Right forelimb (tissue), 1 donor: ENCODE results near the gene ORM2.
A peak's percentile ranks its signal among the peaks of the same experiment; 100 is the strongest.
"Not testable (repeated sequence)": the region's sequence is repeated elsewhere in the genome, so short reads cannot be mapped to it uniquely, and the experiment has no call there.

Experiments
- DNase-seq: peaks from one replicate; pipeline ENCODE4 v3.0.0-alpha.2; 2018

ORM2 gene

GRCh38 chr9:114314881-114315722 lies 14.6 kb upstream of the ORM2 start:
- peak; percentile 46 for DNase-seq

- no peak for DNase-seq
Measured at GRCh38 chr9:114315723-114316363, 13.8 kb upstream of the ORM2 start.

DNA sequence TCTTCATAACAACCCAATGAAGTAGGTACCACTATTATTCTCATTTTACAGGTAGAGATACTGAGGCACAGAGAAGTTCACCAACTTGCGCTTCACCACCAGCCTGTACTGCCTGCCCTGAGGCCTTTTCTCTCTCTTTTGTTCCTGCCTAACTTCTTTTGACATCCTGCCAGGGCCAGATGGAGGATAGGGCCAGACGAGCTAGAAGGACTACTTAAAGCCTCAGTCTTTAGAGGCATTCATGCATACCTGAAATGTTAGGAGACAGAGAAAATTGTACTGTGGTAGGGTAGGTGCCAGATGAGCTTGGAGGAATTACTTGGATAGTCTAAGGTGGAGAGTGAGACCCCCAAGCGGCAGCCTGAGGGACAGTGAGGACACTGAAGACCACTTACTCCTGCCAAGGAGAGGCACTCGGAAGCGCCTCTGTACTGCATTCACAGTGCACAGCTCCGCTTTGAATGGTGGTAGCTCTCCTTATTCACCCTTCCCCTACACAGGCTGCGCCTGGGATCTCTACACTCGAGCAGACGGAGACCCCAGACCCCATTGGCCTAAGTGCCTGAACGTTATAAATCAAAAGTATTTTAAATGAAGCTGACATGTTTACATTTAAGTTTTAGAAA lies 13.0 kb upstream of the ORM2 start:
- DNase-seq = peak; percentile 36

- DNase-seq = no peak
Measured at GRCh38 chr9:114317665-114318357, 11.9 kb upstream of the ORM2 start.

DNA sequence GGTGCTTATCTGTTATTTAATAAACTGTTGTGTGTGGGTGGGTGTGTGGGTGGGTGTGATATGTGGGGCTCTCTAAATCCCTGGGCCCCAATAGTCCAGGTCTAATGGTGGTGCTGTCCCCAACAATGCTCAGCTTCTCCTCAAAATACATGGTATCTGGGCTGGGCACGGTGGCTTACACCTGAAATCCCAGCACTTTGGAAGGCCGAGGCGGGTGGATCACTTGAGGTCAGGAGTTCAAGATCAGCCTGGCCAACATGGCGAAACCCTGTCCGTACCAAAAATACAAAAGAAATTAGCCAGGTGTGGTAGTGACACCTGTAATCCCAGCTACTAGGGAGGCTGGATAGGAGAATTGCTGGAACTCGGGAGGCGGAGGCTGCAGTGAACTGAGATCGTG lies 11.3 kb upstream of the ORM2 start:
- DNase-seq = no peak

DNA sequence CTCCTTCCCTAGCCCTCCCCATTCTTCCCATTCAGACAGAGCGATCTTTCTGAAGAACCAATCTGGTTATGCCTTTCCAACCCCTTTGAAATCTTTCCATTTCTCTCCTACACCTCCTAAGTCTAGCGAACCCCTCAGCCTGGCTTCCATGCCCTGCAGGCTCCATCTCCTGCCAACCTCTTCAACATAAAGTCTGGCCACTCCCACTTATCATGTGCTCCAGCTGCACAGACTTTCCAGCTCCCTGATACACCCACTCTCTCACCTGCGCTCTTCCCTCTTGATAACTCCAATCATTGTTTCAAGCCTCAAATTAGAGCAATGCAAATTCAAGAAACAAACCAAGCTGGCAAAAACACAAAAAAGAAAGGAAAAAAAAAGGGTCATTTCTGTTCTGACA lies 10.5 kb upstream of the ORM2 start:
- DNase-seq = no peak

DNA sequence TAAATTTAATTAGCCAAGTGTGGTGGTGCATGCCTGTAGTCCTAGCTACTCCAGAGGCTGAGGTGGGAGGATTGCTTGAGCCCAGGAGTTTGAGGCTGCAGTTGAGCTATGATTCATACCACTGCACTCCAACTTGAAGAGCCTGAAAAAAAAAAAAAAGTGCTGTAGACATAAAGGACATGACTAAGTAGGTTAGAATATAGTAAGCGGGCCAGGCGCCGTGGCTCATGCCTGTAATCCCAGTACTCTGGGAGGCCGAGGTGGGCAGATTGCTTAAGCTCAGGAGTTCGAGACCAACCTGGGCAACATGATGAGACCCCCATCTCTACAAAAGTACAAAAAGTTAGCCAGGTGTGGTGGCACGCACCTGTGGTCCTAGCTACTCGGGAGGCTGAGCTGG lies 9.0 kb upstream of the ORM2 start:
- DNase-seq = not testable (repeated sequence)

DNA sequence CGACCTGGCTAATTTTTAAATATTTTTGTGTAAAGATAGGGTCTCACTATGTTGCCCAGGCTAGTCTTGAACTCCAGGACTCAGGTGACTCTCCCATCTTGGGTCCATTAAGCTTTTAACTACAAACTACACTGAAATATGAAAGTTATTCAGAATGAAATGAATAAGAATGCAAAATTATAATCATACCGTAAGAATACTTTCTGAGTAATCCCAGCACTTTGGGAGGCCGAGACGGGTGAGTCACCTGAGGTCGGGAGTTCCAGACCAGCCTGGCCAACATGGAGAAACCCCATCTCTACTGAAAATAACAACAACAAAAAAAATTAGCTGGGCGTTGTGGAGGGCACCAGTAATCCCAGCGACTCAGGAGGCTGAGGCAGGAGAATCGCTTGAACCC lies 7.9 kb upstream of the ORM2 start:
- no peak for DNase-seq

DNA sequence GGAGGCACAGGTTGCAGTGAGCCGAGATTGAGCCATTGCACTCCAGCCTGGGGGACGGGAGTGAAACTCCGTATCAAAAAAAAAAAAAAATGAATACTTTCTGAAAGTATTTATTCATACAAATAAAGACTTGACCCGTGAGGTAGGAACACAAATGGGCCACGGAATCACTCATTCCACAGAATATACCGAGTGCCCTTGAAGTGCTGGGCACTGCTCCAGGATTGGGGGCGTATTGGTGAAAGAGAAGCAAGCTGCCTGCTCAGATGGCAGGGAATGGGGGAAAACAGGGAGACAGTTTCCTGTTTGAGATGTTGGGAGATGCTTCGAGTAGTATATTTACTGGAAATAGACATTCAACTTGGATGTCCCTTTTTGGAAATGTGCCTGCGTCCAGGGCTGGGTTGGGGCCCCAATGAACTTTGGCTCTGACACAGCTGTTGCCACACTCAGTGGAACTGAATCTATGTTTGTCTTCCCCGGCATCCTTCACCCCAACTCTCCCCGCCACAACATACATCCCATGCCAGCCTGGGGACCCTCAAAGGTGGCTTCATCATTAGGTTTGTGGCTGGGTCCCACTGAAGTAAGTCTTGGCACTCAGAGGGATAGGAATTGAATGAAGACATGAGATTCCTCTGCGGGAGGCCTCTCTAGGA lies 7.4 kb upstream of the ORM2 start:
- DNase-seq = not testable (repeated sequence)

GRCh38 chr9:114322831-114323531 lies 6.7 kb upstream of the ORM2 start, which contains the start of gene ORM1:
Gene ORM1, plus strand, starts transcription at chr9:114323098. Its CDS starts 36 bp downstream, at chr9:114323134.
- not testable (repeated sequence) for DNase-seq

- not testable (repeated sequence) for DNase-seq
Measured at GRCh38 chr9:114323849-114324248, 5.8 kb upstream of the ORM2 start.

GRCh38 chr9:114324492-114324891 lies 5.2 kb upstream of the ORM2 start:
- no peak for DNase-seq

GRCh38 chr9:114324965-114325364 lies 4.7 kb upstream of the ORM2 start:
- DNase-seq = not testable (repeated sequence)

DNA sequence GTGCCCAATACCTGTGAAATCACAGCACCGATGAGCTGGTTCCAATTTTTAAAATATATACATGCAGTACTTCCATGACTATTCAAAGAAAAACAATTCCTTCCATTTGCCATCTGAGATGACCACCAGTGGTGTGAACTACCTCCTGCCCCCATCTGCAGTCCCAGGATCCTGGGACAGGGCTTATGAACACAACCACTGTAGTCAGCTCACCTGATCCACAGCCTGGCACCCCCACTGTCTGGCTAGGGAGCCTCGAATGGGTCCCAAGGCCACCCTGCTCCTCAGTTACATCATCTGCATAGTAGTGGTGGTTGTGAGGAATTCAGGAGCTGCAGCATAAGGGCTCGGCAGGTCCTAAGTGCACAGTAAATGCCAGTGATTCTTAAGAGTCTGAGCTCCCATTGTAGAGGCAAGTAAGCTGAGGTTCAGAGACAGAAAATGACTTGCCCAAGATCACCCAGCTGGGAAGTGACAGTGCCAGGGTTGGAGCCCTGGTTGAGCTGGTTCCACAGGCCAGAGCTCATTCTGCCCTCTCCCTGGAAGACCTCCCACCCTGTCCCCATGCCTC lies 3.9 kb upstream of the ORM2 start:
- not testable (repeated sequence) for DNase-seq

DNA sequence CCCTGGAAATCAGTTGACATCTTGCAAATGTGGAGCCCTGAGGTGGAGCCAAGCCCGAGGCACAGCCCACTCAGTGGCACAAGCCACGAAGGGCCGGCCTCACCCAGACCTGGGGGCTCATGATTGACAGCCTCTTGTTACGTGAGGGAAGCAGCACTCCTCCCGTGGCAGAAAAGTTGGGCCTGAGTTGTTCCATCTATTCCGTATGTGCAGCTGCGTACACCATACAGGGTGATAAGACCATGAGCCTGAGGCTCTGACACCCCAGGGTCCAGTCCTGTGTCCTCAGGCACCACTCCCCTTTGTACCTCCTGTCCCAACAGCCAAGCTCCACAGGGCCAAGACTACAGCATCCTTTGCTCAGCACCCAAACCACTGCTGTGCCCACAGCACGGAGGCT lies 1.9 kb upstream of the ORM2 start:
- peak; percentile 60 for DNase-seq

DNA sequence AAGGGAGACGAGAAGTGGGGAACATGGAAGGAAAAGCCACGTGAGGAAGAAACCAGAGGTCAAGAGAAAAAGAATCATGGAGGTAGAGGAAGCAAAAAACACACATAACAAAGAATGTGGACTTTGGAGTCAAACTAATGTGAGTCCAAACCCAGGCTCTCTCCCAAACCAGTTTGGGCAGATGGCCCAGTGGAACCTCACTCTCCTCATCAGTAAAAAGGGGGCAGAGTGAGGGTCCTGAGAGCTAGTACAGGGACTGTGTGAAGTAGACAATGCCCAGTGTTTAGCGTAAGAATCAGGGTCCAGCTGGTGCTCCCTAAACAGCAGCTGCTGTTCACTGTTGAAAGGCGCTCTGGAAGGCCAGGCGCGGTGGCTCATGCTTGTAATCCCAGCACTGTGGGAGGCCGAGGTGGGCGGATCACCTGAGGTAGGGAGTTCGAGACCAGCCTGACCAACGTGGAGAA lies 1.3 kb upstream of the ORM2 start:
- not testable (repeated sequence) for DNase-seq

- not testable (repeated sequence) for DNase-seq
Measured at GRCh38 chr9:114328937-114329624, 588 bp upstream of the ORM2 start.

DNA sequence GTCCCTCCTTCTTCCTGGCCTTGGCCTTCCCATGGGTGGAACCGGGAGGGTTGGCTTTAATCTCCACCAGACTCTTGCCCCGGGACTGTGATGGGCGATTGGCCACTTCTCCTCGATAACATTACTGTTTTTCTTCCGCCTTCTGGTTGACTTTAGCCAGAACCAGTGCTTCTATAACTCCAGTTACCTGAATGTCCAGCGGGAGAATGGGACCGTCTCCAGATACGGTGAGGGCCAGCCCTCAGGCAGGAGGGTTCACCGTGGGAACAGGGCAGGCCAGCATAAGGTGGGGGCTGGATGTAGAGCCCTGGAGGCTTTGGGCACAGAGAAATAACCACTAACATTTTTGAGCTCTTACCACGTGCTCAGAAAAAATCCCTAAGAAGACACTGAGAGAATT lies 967 bp downstream of the ORM2 start:
- DNase-seq = no peak

- not testable (repeated sequence) for DNase-seq
Measured at GRCh38 chr9:114331229-114332195, 1.8 kb downstream of the ORM2 start.
